GM19438 (cell line): ENCODE results near the gene SMARCAL1.
"Not testable (repeated sequence)": the region's sequence is repeated elsewhere in the genome, so short reads cannot be mapped to it uniquely, and the experiment has no call there.

Experiments used
- ATAC-seq: cut with Tn5 transposase; IDR thresholded peaks from one replicate; pipeline ENCODE4 v1.9.1; 2021; ENCODE audit warnings: low read depth; ENCODE audit not compliant: unreplicated experiment

Gene SMARCAL1

GRCh38 chr2:216498070-216498378, 85.7 kb downstream of the SMARCAL1 start:
- ATAC-seq, result no peak

- peak; percentile 82 for ATAC-seq
These were observed 86.4 kb downstream of the SMARCAL1 start, which contains the start of gene RPL37A for GRCh38 chr2:216498379-216499352. Gene RPL37A (plus strand): TSS chr2:216498844. CDS start chr2:216498875, 31 bp downstream.

GRCh38 chr2:216499641-216500218, 87.4 kb downstream of the SMARCAL1 start:
- ATAC-seq, result no peak

- ATAC-seq, result no peak
These were observed 88.3 kb downstream of the SMARCAL1 start for GRCh38 chr2:216500572-216500971.

- ATAC-seq, result no peak
These were observed 89.6 kb downstream of the SMARCAL1 start for GRCh38 chr2:216501854-216502253.

- ATAC-seq, result no peak
These were observed 90.3 kb downstream of the SMARCAL1 start for GRCh38 chr2:216502381-216503158.

- ATAC-seq, result no peak
These were observed 90.9 kb downstream of the SMARCAL1 start for GRCh38 chr2:216503159-216503629.

GRCh38 chr2:216503697-216504375, 91.6 kb downstream of the SMARCAL1 start:
- ATAC-seq, result no peak

GRCh38 chr2:216504376-216504762, 92.1 kb downstream of the SMARCAL1 start:
- ATAC-seq, result no peak

- ATAC-seq, result no peak
These were observed 93.1 kb downstream of the SMARCAL1 start for GRCh38 chr2:216505133-216506106.

- no peak for ATAC-seq
These were observed 95.2 kb downstream of the SMARCAL1 start for GRCh38 chr2:216507220-216508160.

- no peak for ATAC-seq
These were observed 95.9 kb downstream of the SMARCAL1 start for GRCh38 chr2:216508229-216508628.

- ATAC-seq, result no peak
These were observed 104.6 kb downstream of the SMARCAL1 start for GRCh38 chr2:216516730-216517350.

GRCh38 chr2:216517447-216518225, 105.4 kb downstream of the SMARCAL1 start:
- no peak for ATAC-seq

GRCh38 chr2:216518566-216519119, 106.4 kb downstream of the SMARCAL1 start:
- ATAC-seq, result not testable (repeated sequence)

GRCh38 chr2:216519154-216519762, 107.0 kb downstream of the SMARCAL1 start:
- ATAC-seq, result no peak
